Prostate gland (tissue), 2 donors: ENCODE results near the gene PTPRCAP. TPM values are rescaled to one million over a fixed set of nuclear protein-coding genes. Genes with fewer than 3 reads are reported as not detected.
"Not testable (repeated sequence)": the region's sequence is repeated elsewhere in the genome, so short reads cannot be mapped to it uniquely, and the experiment has no call there.

Source experiments
- DNase-seq: peaks from one replicate; pipeline ENCODE4 v3.0.0-alpha.2; 2019; ENCODE audit warnings: low spot score
- H3K27ac ChIP-seq, 2 donors: fragments of 200-600 bp; sonication (generic); 2 replicates each; pipeline ENCODE4 v1.5.1; 2017 to 2019
- H3K27me3 ChIP-seq: fragments of 200-600 bp; sonication (generic); replicated peaks from 2 replicates; pipeline ENCODE4 v1.5.1; 2019; ENCODE audit not compliant: insufficient read depth
- H3K36me3 ChIP-seq, 2 donors: fragments of 200-600 bp; sonication (generic); 1 replicate in 1 of 2; 2 replicates in 1 of 2; pipeline versions ENCODE4 v1.5.1 to v1.8.1; 2017 to 2019
- H3K4me1 ChIP-seq: fragments of 200-600 bp; sonication (generic); replicated peaks from 2 replicates; pipeline ENCODE4 v1.5.1; 2019
- H3K4me3 ChIP-seq, 2 donors: fragments of 200-600 bp; sonication (generic); 2 replicates each; pipeline ENCODE4 v1.5.1; 2017 to 2019
- H3K9me3 ChIP-seq: fragments of 200-600 bp; sonication (generic); 2 replicates; pipeline ENCODE4 v1.5.1; 2017
- POLR2A ChIP-seq: fragments of 450-650 bp; IDR thresholded peaks from one replicate; pipeline ENCODE4 v1.6.1; 2016; ENCODE audit warnings: antibody characterized with exemption, mild to moderate bottlenecking
- POLR2AphosphoS5 ChIP-seq: sonication (generic); formaldehyde crosslinking; IDR thresholded peaks from one replicate; pipeline ENCODE4 v1.6.1; 2017; ENCODE audit warnings: antibody characterized with exemption
- WGBS: methylation state at CpG from one replicate; pipeline ENCODE4 v1.1.5; 2018; 5-methylcytosine and 5-hydroxymethylcytosine counted together
- intact Hi-C: fragments of 100-400 bp; cut with DNase I; formaldehyde crosslinking; loops from one replicate; pipeline ENCODE4 v1.14.2; 2022
- total RNA-seq, 2 donors: library from RNA; depleted of rRNA; stranded (reverse); fragments of >200 nt; gene quantifications; one replicate each; pipeline ENCODE4 v1.1.0, GENCODE V29; 2016
- TF ChIP-seq, protein P1 (sequence below), 4 experiments: fragments of 200-600 bp in 2 of 4; fragments of 450-650 bp in 2 of 4; sonication (generic) in 2 of 4; IDR thresholded peaks; 1 replicate in 3 of 4; 2 replicates in 1 of 4; pipeline ENCODE4 v1.5.1; 2016 to 2019; ENCODE audit warnings: antibody characterized with exemption in 4 of 4, mild to moderate bottlenecking in 2 of 4, moderate library complexity in 2 of 4

Gene PTPRCAP
- total RNA-seq, 2 donors from 2014 or later, result 2.9 to 5.9 TPM

DNA sequence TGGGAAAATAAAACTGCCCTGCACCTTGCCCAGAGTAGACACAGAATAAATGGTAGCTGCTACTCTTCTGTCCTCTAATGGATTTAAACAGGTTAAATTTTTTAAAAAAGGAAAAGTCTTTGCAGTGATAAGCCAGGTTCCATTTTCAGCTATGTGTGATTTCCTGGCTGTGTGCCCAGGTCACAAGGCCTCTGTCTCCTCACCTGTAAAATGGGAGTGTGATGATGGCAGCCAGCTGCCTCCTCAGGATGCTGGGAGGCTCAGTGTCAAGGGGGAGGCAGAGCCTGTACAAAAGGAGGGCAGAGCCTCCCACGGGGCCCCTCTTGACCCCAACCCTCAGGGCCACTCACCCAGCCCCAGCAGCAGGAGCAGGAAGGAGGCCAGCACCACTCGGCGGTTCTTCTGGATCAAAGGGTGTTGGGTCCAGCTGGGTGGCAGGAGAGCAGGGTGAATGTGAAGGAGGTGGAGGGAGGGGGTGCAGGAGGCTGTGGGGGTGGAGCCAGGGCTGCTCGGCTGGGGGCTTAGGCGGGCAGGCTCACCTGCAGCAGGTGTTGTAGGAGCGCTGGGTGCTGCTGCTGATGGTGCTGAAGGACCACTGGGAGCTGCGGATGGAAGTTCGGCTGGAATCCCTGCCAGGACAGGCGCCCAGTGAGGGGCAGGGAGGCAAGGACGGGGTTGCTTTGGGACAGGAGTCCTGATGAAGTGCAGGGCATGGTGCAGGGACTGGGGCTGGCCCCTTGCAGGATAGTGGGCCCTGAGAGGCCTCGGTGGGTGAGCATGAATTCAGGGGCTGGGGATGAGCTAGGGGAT lies 29.7 kb upstream of the PTPRCAP start:
- H3K4me3 ChIP-seq, result peak overlapping the region; percentile 84 to 87
- DNase-seq, result no peak
- 44% methylated on average over 11 of the region's 11 CpGs for WGBS
- H3K27me3 ChIP-seq, result no peaks in the 10 kb centered on the region
- peaks cover 6% of the 10 kb centered on the region for H3K4me1 ChIP-seq
- intact Hi-C loops, result loop anchor here (5.0 kb wide), 1 partner anchor 65 kb away; the partner anchor contains the start of genes PPP1CA and TBC1D10C
- peak overlapping the region; percentile 89 to 92 for H3K27ac ChIP-seq
- no peaks in the 10 kb centered on the region for H3K9me3 ChIP-seq
- peaks cover 0 to 4% of the 10 kb centered on the region in 2 donors for H3K36me3 ChIP-seq
- TF ChIP-seq, protein P1, sequence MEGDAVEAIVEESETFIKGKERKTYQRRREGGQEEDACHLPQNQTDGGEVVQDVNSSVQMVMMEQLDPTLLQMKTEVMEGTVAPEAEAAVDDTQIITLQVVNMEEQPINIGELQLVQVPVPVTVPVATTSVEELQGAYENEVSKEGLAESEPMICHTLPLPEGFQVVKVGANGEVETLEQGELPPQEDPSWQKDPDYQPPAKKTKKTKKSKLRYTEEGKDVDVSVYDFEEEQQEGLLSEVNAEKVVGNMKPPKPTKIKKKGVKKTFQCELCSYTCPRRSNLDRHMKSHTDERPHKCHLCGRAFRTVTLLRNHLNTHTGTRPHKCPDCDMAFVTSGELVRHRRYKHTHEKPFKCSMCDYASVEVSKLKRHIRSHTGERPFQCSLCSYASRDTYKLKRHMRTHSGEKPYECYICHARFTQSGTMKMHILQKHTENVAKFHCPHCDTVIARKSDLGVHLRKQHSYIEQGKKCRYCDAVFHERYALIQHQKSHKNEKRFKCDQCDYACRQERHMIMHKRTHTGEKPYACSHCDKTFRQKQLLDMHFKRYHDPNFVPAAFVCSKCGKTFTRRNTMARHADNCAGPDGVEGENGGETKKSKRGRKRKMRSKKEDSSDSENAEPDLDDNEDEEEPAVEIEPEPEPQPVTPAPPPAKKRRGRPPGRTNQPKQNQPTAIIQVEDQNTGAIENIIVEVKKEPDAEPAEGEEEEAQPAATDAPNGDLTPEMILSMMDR (IDR thresholded peaks at IDR 0.05), result no peak
- no peak for TF ChIP-seq POLR2AphosphoS5
- TF ChIP-seq POLR2A, result no peak

DNA sequence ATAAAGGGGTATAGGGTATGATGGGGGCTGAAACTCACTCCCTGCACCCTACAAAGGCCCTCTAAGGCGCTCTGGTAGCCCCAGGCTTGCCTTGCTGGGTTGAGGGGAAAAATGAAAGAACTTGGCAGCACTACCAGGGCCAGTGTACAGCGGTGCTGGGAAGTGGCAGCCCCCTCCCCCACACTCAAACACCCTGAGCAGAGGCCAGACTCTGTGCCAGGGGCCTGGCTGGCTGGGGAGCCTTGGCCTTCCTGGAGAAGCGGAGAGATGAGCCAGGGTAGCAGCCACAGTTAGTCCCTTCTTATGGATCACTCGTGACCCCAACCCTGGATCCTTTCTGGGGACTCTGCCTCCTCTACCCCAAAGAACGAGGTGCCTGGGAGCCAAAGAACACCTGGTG lies 28.9 kb upstream of the PTPRCAP start:
- Histone ChIP-seq H3K36me3 (peaks cover 0 to 4% of the 10 kb centered on the region in 2 donors), H3K4me3 (no peak overlapping the region), H3K27ac (peak overlapping the region; percentile 81 to 92), H3K4me1 (peaks cover 6% of the 10 kb centered on the region), H3K27me3 (no peaks in the 10 kb centered on the region), H3K9me3 (no peaks in the 10 kb centered on the region)
- no peak for TF ChIP-seq POLR2A
- no peak for DNase-seq
- intact Hi-C loops, result loop anchor here (5.0 kb wide), 1 partner anchor 64 kb away; the partner anchor contains the start of genes PPP1CA and TBC1D10C
- 84% methylated on average over 5 of the region's 5 CpGs for WGBS

DNA sequence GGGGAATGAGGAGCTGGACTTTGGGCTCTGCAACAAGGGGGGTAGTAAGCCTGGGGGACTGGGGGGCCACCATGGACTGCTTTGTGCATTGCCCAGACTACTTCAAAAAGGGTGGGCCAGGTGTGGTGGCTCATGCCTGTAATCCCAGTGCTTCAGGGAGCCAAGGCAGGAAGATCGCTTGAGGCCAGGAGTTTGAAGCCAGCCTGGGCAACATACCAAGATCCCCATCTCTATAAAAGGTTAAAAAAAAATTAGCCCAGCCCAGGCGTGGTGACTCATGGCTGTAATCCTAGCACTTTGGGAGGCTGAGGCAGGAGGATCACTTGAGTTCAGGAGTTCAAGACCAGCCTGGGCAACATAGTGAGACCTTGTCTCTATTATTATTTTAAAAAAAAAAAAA lies 28.0 kb upstream of the PTPRCAP start:
- Histone ChIP-seq H3K27ac (peak overlapping the region; percentile 81 to 90), H3K4me3 (peak overlapping the region in 1 of 2 donors; percentile 43)
- WGBS, result 17% methylated on average over 2 of the region's 2 CpGs
- H3K4me1 ChIP-seq, H3K9me3 ChIP-seq, H3K36me3 ChIP-seq, DNase-seq, H3K27me3 ChIP-seq: not testable (repeated sequence)
- TF ChIP-seq POLR2AphosphoS5, result peak; percentile 22
- intact Hi-C loops, result loop anchor here (5.0 kb wide), 1 partner anchor 63 kb away; the partner anchor contains the start of genes PPP1CA and TBC1D10C

DNA sequence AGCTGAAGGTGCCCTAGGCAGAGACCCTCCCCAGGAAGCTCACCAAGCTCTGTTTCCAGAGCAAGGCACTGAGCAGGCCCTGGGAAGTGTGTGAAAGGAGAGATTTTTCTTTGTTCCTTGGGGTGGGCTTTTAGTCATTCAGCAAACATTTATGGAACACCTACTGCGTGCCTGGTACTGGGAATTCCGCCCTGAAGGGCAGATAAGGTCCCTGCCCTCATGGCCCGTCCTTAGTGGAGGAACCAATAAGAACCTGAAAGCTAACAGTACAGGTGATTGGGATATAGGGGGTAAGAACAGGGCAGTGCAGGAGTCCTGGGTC lies 27.7 kb upstream of the PTPRCAP start:
- DNase-seq, result no peak
- peak overlapping the region; percentile 26 to 43 for H3K4me3 ChIP-seq

DNA sequence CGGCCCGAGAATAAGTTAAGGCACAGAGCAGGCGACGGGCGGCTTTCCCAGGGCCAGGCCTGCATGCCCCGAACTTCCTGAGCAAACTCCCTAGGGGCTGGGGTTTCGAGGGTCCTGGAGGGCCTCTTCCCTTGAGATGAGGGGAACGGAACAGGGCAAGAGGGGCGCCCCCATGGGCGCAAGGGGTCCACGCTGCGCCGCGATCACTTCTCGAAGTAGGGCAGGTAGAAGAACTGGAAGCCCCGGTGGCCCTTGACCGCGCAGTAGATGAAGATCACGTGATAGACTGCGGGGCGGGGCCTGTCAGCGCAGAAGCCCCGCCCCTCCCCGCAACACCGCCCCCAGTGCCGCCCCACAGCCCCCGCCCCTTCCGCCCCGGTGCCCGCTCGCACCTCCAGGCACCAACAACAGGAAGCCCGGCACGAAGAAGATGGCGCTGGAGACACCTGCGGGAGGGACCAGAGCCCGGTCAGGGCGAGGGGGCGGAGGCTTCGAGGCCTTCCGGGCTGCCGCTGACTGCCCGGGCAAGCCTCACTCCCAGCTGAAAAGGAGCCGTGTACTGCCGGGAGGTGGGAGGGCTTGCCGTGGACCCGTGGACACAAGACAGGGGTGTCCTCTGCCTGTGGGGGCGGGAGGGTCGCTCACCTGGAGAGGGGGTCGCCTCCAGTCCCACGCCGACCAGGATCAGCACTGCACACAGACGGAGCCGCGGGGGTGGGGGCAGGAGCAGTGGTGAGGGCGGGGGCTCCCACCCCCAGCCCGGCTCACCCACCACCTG lies 27.1 kb upstream of the PTPRCAP start:
- intact Hi-C loops, result loop anchor here (5.0 kb wide), 1 partner anchor 62 kb away; the partner anchor contains the start of genes PPP1CA and TBC1D10C
- Histone ChIP-seq H3K36me3 (peaks cover 0 to 4% of the 10 kb centered on the region in 2 donors), H3K4me3 (peak overlapping the region; percentile 26 to 43), H3K27me3 (no peaks in the 10 kb centered on the region), H3K4me1 (peaks cover 6% of the 10 kb centered on the region), H3K9me3 (no peaks in the 10 kb centered on the region), H3K27ac (peak overlapping the region; percentile 81 to 90)
- TF ChIP-seq POLR2AphosphoS5, result peak; percentile 66
- TF ChIP-seq, protein P1 (IDR thresholded peaks at IDR 0.05), result no peak
- peak; percentile 69 for TF ChIP-seq POLR2A
- DNase-seq, result peak; percentile 85
- 38% methylated on average over 35 of the region's 56 CpGs for WGBS

More for the DNA sequence above, 27.7 kb upstream of the PTPRCAP start:
- Histone ChIP-seq H3K4me1 (peaks cover 6% of the 10 kb centered on the region), H3K36me3 (peaks cover 0 to 4% of the 10 kb centered on the region in 2 donors), H3K9me3 (no peaks in the 10 kb centered on the region), H3K27me3 (no peaks in the 10 kb centered on the region), H3K27ac (peak overlapping the region; percentile 81 to 90)
- TF ChIP-seq POLR2A (no peak), POLR2AphosphoS5 (no peak)
- TF ChIP-seq, protein P1 (IDR thresholded peaks at IDR 0.05), result no peak
- intact Hi-C loops, result loop anchor here (5.0 kb wide), 1 partner anchor 63 kb away; the partner anchor contains the start of genes PPP1CA and TBC1D10C
- WGBS, result 37% methylated on average over 3 of the region's 3 CpGs
